Myocyte (in vitro differentiated cells): ENCODE data around the gene CCND2. TPM values are rescaled to one million over a fixed set of nuclear protein-coding genes. Genes with fewer than 3 reads are reported as not detected.
"Not testable (repeated sequence)": the region's sequence is repeated elsewhere in the genome, so short reads cannot be mapped to it uniquely, and the experiment has no call there.

ENCODE experiments used
- DNase-seq: peaks from one replicate; pipeline ENCODE4 v3.0.0-alpha.2; 2012; ENCODE audit warnings: low read depth
- polyA plus RNA-seq: library from polyadenylated mRNA; unstranded; fragments of >200 nt; gene quantifications from one replicate; pipeline ENCODE4 v1.2.1, GENCODE V29; 2012; ENCODE audit warnings: missing spikeins
- total RNA-seq: library from RNA; depleted of rRNA; stranded (reverse); fragments of >200 nt; gene quantifications from 2 replicates; pipeline ENCODE4 v1.2.3, GENCODE V29; 2014

The CCND2 gene
- 86.6 and 107 TPM in 2 replicates for total RNA-seq
- 36.7 TPM for polyA plus RNA-seq

GRCh38 chr12:4273652-4274395 is at the start of gene CCND2:
Gene CCND2 (plus strand): TSS chr12:4273762. CDS start chr12:4274041, 279 bp downstream.
- peak; percentile 87 for DNase-seq

- DNase-seq = no peak
Observed at GRCh38 chr12:4224206-4224889, 49.2 kb upstream of the CCND2 start.

GRCh38 chr12:4225571-4225970 is 48.0 kb upstream of the CCND2 start:
- no peak for DNase-seq

GRCh38 chr12:4227046-4227445 is 46.5 kb upstream of the CCND2 start:
- no peak for DNase-seq

GRCh38 chr12:4228122-4228580 is 45.4 kb upstream of the CCND2 start:
- DNase-seq = no peak

- no peak for DNase-seq
Observed at GRCh38 chr12:4230526-4230925, 43.0 kb upstream of the CCND2 start.

- no peak for DNase-seq
Observed at GRCh38 chr12:4238577-4238976, 35.0 kb upstream of the CCND2 start.

GRCh38 chr12:4239746-4240145 is 33.8 kb upstream of the CCND2 start:
- no peak for DNase-seq

- no peak for DNase-seq
Observed at GRCh38 chr12:4240161-4240783, 33.3 kb upstream of the CCND2 start.

GRCh38 chr12:4240981-4241380 is 32.6 kb upstream of the CCND2 start:
- DNase-seq = no peak

- DNase-seq = no peak
Observed at GRCh38 chr12:4241592-4241991, 32.0 kb upstream of the CCND2 start.

- no peak for DNase-seq
Observed at GRCh38 chr12:4242595-4242994, 31.0 kb upstream of the CCND2 start.

- DNase-seq = peak; percentile 50
Observed at GRCh38 chr12:4243091-4243490, 30.5 kb upstream of the CCND2 start.

GRCh38 chr12:4243491-4244100 is 30.0 kb upstream of the CCND2 start:
- DNase-seq = not testable (repeated sequence)

- no peak for DNase-seq
Observed at GRCh38 chr12:4244868-4245267, 28.7 kb upstream of the CCND2 start.

GRCh38 chr12:4245446-4245845 is 28.1 kb upstream of the CCND2 start:
- DNase-seq = no peak

- DNase-seq = peak; percentile 30
Observed at GRCh38 chr12:4246116-4246515, 27.4 kb upstream of the CCND2 start.

GRCh38 chr12:4250691-4251090 is 22.9 kb upstream of the CCND2 start:
- DNase-seq = peak; percentile 39

- no peak for DNase-seq
Observed at GRCh38 chr12:4251216-4251891, 22.2 kb upstream of the CCND2 start.

GRCh38 chr12:4251967-4252366 is 21.6 kb upstream of the CCND2 start:
- DNase-seq = no peak

GRCh38 chr12:4252601-4253000 is 21.0 kb upstream of the CCND2 start:
- no peak for DNase-seq
